Esophagus mucosa (tissue), 1 donor: ENCODE data around the gene VWA5B2. TPM values are rescaled to one million over a fixed set of nuclear protein-coding genes. Genes with fewer than 3 reads are reported as not detected.

Experiments
- ATAC-seq: fragments of 200-7000 bp; cut with Tn5 transposase; one replicate; pipeline ENCODE4 v1.9.1; 2020
- total RNA-seq: library from RNA; stranded (reverse); gene quantifications from one replicate; pipeline ENCODE4 v1.2.4, GENCODE V29; 2023
- donor health status: DM: yes; HTN: yes; CAD: no.

The VWA5B2 gene
- total RNA-seq, 1 donor from 2014 or later: not detected

DNA sequence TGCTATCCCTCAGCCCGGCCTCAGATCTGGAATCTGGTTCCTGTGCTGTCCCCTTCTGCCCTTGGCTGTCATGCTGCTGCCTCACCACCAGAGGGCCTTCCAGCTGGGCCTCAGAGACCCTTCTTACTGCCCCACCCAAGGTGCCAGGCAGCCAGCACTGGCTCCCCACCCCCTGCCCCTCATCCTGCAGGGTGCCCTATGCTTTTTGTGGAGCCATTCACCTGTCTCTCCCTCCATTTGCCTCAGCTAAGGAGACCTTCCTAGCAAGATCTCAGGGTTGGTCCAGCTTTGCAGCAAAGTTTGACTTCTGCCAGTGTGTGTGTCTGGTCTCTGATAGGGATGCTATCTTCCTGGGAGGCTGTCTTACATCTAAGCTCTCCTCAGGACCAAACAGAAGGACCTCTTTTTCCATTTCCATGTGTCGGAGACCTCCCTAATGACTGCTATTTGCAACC, 1.9 kb upstream of the VWA5B2 start:
- ATAC-seq: no peak

DNA sequence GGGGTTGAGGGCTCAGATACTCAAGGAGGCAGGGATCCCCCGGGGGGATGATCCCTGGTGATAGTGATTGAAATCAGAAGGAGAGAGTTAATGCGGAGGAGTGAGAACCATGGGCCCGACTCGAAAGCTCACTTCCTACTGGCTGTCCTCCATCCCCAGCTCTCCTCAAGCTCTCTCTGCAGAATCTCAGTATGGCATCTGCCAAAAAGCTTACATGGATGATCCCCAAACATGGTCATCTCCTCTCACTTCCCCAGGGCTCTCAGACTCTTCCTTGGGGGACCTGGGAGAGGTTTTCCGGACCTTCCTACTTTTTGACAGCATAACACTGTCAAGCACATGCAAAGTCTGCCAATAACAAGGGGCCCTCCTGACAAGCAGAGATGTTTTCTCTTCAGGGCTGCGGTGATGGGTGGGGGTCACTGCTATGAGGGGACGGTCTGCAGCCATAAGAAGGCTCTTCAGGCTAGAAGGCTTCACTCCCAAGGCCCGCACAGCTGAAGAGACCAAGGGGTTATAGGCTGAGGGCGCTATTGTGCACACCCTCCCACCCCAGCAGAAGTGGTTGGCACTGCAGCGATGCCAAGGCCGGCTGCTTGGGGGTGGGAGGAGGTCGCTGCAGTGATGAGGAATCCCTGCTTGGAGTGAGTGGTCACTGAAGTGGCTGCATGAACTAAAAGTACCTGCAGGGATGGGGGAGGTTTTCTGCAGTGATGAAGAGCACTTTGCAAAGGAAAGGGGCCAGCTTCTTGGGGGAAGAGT, 828 bp upstream of the VWA5B2 start:
- ATAC-seq: no peak

DNA sequence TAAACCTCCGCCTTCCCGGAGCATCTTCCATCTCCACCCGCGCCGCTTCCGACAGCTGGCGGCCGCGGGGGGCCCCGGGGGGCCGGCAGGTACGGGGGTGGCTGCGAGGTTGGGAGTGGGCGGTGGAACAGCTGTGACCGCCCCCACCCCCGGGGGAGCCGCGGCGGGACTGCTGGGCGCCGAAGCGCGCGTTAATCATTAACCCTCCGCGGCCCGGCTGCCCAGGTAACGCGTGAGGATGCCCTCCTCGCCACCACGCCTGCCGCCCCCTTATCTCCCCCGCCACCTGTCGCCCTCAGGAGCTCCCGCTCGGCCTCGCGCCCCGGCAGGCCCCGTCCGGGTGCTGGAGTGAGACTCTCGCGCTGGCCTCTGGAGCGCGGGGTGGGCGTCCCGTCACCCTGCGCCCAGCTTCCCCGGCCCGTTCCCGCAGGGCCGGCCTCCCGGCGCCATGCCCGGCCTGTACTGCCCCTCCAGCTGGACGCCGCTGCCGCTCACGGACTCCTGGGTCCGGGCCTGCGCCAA, 757 bp downstream of the VWA5B2 start:
- ATAC-seq: no peak

DNA sequence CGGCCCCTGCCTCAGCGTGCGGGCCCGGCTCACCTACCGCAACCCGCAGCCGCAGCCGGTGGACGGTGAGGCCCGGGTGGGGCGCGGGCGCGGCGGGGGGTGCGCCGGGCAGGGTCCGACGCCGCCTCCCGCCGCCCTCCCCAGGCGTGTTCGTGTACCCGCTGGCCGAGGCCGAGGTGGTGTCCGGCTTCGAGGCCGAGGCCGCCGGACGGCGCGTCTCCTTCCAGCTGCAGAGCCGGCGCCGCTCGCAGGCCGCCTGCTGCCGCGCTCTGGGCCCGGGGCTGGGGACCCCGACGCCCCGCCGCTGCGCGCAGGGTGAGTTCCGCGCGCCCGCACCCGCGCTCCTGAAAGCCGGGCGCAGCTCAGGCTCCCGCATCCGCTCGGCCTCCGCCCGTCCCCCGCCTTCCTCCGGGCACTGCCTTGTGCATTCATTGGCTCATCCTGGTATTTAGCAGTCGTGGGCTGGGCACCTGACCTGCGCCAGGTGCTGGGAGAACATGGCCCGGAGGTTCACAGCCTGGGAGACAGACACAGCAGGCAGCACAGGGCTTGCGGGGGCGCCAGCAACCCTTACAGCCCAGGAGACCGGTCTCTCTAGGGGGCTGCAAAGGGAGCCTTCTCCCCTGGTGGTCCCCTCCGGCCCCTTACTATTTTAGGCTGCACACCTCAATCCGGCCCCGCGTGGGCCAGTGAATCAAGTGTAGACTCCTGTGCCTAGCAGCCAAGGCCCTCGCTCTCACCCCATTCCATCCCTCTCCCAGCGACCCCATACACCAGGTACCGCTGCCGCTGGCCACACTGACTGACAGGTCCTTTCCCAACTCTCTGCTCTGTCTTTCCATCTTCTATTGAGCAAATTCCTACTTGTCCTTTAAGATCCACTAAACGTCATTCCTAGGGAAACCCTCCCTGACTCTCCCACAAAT, 1.5 kb downstream of the VWA5B2 start:
- ATAC-seq: peak; percentile 65

DNA sequence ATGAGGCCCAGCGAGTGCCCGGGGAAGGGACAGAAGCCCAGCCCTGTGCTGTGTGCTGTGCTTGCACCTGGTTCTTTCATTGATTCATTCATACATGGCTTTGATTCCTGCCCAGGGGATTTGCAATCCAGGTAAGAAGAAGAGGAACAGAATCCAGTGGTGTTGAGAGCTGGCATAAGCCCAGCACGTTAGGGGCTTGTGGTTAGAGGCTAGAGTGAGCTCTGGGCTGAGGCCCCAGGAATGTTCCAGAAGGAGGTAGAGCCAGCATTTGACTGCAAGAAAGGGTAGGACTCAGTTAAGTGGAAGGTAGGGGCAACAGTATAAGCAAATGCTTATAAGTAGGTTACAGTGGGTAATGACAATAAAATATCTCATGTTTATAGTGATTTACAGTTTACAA, 2.3 kb downstream of the VWA5B2 start:
- ATAC-seq: no peak

DNA sequence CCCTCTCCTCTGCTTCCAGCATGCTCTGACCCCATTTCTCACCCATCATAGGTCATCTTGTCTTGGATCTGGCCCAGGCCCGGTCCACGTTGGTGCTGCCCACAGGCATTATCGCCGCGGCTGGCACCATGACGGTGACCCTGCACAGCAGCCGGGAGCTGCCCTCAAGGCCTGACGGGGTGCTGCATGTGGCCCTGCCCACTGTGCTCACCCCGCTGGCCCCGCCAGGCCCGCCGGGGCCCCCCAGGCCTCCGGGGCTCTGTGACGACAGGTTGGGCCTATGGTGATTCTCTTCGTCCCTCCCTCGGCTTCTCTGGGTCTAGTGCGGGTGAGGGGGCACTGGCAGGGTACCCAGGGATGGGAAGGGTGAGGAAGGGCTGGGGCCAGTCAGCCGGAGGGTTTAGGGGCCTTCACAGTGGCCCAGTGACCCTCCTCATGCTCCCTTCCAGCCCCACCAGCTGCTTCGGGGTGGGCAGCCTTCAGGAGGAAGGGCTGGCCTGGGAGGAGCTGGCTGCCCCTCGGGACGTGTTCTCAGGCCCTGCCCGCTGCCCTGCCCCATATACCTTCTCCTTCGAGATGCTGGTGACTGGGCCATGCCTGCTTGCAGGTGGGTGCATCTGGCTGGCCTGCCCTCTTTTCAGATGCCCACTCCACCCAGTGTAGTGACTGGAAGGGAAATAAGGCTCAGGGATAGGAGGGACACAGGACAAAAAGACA, 3.9 kb downstream of the VWA5B2 start:
- ATAC-seq: no peak

DNA sequence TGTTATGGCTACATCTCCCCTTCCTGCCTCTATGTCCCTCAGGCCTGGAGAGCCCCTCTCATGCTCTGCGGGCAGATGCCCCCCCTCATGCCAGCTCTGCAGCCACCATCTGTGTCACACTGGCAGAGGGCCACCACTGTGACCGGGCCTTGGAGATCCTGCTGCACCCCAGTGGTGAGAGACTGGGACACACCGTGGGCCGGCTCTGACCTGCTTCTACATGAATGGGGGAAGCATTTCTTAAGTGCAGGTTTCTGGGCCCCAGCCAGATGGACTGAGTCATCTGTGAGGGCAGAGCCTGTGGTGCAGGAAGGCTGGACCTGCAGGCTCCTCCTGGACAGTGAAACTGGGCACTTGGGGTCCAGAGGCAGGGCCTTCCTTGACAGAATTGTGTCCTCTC, 4.8 kb downstream of the VWA5B2 start:
- ATAC-seq: peak; percentile 78

DNA sequence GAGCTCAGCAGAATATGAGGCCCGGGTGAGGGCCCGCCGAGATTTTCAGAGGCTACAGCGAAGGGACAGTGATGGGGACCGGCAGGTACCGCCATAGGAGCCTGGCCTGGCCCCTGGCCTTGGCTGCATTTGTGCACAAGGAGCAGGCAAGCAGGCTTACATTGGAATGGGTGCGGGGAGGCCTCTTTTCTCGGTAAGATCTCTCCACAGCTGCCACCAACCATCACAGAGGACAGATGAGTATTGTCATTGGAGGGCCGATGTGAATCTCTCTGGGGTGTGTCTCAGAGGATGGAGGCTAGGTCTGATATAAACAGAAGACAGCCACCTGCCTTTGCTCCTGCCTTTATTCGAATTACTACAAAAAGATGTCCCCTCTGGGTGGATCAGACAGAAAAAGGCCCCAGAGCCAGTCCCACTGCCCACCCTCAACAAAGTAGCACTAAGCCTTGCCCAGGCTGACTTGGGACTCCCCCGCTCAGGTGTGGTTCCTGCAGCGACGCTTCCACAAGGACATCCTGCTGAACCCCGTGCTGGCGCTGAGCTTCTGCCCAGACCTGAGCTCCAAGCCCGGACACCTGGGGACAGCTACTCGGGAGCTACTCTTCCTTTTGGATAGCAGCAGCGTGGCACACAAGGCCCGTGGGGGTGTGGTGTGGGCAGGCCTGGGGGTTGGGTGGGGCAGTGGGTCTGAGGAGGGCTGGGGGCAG, 5.4 kb downstream of the VWA5B2 start:
- ATAC-seq: no peak

DNA sequence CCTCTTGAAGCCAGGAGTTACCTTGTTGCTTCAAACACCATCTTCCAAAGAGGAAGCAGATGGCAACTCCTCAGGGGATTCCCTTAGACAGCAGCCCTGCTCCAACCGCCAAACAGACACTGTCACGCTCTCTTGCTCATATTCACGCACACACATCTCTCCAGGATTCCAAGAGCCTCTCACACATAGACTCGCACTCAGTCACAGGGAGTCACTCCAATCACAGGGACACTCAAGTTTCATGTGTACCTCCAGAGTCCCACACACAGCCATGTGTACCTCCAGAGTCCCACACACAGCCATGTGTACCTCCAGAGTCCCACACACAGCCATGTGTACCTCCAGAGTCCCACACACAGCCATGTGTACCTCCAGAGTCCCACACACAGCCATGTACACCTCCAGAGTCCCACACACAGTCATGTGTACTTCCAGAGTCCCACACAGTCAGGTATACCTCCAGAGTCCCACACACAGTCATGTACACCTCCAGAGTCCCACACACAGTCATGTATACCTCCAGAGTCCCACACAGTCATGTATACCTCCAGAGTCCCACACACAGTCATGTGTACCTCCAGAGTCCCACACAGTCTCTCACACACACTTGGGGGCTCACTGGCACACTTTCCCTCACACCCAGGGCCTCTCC, 6.1 kb downstream of the VWA5B2 start:
- no peak for ATAC-seq

DNA sequence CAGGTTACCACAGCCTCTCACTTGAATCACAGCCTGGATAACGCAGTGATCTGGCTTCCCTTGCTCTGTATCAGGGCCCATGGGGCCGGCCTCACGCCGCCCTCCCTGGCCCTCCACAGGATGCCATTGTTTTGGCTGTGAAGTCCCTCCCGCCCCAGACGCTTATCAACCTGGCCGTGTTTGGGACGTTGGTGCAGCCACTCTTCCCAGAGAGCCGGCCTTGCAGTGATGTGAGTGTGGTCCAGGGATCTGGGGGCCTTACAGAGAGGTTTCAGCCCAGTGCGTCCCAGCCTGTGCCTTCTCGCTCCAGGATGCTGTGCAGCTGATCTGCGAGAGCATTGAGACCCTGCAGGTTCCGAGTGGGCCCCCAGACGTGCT, 6.6 kb downstream of the VWA5B2 start:
- ATAC-seq: no peak

DNA sequence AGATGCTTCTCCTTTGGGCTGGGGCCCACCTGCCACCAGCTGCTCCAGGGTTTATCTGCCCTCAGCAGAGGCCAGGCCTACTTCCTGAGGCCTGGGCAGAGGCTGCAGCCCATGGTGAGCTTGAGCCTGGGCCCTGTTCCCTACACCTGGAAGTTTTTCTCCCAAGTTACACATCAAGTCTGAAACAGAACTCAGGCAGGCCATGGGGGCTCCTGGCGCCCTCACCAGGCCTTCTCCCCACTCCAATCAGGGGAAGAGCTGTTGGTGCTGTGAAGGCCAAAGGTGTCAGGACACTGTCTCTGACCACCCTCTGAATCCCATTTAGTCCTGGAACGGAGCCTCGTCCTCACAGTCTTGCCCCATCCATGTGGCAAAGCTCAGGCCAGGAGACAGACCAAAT, 7.3 kb downstream of the VWA5B2 start:
- ATAC-seq: no peak

DNA sequence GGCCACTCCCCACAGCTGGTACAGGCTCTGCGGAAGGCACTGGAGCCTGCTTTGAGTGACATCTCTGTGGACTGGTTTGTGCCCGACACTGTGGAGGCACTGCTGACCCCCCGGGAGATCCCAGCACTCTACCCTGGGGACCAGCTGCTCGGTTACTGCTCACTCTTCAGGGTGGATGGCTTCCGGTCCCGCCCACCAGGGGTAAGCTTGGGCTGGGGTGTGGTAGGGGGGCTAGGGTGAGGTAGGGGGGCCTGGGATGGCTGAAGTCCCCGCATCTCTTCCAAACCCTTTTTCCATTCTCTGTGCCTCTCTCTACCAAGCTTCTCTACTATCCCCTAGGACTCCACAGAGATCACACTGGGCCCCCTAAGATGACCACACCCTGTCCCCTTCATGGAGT, 7.8 kb downstream of the VWA5B2 start:
- ATAC-seq: no peak

DNA sequence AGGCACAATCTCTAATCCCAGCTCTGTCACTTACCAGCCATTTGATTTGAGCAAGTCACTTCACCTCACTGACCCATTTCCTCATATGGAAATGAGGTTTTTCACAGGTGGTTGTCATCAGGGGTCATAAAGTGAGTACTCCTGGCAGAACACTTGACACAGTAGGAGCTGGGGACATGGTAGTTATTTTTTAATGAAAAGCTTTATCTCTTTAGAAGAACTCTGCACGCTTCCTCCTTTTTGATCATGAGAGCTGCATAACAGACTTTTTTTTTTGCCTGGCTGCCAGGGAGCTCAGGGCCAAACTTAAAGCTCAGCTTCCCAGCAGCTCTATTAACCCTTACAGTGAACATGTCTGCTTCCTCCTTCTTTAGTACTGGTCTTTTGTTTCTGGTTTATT, 8.4 kb downstream of the VWA5B2 start:
- no peak for ATAC-seq

DNA sequence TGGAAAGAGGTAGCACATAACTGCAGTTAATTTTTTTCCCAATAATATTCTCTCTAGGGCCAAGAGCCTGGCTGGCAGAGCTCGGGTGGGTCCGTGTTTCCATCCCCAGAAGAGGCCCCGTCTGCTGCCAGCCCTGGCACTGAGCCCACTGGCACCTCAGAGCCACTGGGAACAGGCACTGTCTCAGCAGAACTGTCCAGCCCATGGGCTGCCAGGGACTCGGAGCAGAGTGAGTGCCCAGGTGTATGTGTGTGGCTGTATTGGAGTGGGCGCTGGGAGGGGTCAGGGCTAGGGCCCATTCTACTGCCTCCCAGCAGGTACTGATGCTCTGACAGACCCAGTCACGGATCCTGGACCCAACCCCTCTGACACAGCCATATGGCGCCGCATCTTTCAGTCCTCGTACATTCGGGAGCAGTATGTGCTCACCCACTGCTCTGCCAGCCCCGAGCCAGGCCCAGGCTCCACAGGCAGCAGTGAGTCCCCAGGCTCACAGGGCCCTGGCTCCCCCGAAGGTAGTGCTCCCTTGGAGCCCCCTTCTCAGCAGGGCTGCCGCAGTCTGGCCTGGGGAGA, 8.9 kb downstream of the VWA5B2 start:
- ATAC-seq: no peak

DNA sequence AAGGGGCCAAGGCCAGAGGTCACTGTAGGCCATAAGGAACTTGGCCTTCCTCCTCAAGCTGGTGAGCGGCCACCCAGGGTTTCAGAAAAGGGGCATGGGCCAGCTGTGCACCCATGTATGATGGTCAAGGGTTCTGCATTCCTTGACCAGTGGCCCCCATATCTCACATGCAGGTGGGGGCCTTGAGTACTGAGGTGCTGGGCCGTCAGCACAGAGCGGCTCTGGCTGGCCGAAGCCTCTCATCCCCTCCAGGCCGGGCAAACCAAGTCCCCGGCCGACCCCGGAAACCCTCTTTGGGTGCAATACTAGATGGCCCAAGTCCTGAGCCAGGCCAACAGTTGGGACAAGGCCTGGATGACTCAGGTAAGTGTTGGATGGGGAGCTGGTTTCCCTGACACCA, 9.8 kb downstream of the VWA5B2 start:
- ATAC-seq: no peak

DNA sequence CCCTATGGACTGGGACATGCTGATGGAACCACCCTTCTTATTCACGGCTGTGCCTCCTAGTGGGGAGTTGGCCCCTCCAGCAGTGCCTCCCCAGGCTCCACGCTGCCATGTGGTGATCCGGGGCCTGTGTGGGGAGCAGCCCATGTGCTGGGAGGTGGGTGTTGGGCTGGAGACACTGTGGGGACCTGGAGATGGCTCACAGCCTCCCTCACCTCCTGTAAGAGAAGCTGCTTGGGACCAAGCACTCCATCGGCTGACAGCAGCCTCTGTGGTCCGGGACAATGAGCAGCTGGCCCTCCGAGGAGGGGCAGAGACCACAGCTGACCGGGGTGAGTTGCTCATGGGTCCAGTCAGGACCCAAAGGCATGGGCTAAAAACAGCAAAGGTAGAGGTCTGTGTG, 10.3 kb downstream of the VWA5B2 start:
- ATAC-seq: no peak

DNA sequence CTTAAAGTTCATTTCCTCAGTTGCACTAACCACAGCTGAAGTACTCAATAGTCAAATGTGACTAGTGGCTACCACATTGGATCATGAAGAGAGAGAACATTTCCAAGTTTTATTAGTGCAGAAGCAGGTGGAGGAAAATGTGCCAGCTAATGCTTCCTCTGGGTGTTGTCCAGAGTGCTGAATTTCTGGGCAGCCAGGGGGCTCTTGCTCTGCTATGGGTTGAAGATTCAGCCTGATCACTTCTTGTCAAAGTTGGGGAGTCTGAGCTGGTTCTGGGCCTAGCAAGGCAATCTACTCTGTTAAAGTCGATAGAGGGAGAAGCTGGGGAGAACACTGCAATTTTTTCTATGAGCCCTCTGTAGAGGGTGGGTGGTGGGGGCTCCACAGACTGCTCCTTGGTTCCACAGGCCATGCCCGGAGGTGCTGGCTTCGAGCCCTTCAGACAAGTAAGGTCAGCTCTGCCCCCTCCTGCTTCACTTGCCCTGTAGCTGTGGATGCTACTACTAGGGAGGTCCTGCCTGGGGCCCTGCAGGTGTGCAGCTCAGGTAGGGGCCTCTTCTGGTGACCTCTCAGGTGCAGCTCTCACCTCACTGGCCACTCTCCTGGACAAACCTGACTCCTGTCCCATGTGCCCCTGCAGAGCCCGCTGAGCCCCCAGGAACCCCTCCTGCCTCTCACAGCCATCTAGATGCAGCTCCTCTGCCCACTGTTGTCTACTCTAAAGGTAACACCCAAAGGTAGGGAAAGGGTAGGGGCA, 11.2 kb downstream of the VWA5B2 start:
- ATAC-seq: no peak

DNA sequence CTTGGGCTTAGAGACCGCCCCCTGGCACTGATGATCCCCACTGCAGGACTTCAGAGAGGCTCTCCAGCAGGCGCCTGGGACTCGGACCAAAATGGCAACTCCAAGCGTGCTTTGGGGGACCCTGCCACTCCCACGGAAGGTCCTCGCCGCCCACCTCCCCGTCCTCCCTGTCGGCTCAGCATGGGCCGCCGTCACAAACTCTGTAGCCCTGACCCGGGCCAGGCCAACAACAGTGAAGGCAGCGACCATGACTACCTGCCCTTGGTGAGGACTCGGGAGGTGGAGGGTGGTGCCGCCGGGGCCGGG, 11.7 kb downstream of the VWA5B2 start:
- no peak for ATAC-seq

DNA sequence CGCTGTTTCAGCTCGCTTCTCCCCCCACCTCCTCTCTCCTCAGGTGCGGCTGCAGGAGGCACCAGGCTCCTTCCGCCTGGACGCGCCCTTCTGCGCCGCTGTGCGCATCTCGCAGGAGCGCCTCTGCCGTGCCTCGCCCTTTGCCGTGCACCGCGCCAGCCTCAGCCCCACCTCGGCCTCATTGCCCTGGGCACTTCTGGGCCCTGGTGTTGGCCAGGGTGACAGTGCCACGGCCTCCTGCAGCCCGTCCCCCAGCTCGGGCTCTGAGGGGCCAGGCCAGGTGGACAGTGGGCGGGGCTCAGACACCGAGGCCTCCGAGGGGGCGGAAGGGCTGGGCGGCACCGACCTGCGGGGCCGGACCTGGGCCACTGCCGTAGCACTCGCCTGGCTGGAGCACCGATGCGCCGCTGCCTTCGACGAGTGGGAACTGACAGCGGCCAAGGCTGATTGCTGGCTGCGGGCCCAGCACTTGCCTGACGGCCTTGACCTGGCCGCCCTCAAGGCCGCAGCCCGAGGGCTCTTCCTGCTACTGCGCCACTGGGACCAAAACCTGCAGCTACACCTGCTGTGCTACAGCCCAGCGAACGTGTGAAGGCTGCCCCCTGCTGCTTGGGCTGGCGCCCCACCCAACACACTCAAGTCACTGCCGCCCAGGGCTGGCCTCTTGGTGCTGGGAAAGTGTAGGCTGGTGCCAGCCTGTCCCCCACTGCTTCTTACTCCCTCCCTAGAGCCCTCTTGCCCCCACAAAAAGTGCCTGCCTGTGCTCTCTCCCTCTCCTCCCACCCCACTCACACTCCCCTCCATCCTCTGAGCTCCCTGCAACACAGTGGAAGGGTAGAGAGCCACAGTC, 12.3 kb downstream of the VWA5B2 start:
- peak; percentile 87 for ATAC-seq

DNA sequence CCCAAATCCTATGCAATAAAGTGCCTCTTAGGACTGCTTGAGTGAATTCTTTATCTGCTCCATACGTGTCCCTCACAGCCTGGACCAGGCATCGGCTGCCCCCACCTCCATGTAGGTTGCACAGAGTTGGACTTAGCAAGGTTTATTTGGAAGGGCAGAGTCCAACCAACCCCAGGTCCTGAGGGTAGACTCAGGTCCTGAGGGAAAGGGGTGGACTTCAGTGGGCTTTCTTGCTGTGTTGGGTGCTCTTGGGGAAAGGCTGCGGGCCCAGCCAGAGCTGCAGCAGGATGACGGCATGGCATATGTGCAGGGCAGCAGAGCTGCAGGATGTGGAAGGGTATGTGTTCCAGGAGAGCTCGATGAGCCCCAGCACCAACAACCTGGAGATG, 12.9 kb downstream of the VWA5B2 start:
- ATAC-seq: no peak
